Parathyroid adenoma (tissue), 2 donors: ENCODE data around the gene TMEM42.

Source experiments
- H2AFZ ChIP-seq: fragments of 300-600 bp; sonication (generic); one replicate; pipeline ENCODE4 v1.7.0; 2017; ENCODE audit warnings: antibody characterized with exemption, mild to moderate bottlenecking
- H3K27ac ChIP-seq: fragments of 300-600 bp; sonication (generic); one replicate; pipeline ENCODE4 v1.7.0; 2017
- H3K27me3 ChIP-seq: fragments of 300-600 bp; sonication (generic); one replicate; pipeline ENCODE4 v1.7.0; 2017; ENCODE audit warnings: low read length; ENCODE audit not compliant: control insufficient read depth, insufficient read depth
- H3K36me3 ChIP-seq: fragments of 300-600 bp; sonication (generic); one replicate; pipeline ENCODE4 v1.7.0; 2017; ENCODE audit warnings: low read length; ENCODE audit not compliant: control insufficient read depth, insufficient read depth
- H3K4me1 ChIP-seq: fragments of 300-600 bp; sonication (generic); one replicate; pipeline ENCODE4 v1.7.0; 2017; ENCODE audit warnings: control low read depth
- H3K4me2 ChIP-seq: fragments of 300-600 bp; sonication (generic); one replicate; pipeline ENCODE4 v1.7.0; 2017; ENCODE audit warnings: low read length
- H3K4me3 ChIP-seq: fragments of 300-600 bp; sonication (generic); one replicate; pipeline ENCODE4 v1.7.0; 2017; ENCODE audit warnings: low read depth, low read length
- H3K79me2 ChIP-seq: fragments of 300-600 bp; sonication (generic); one replicate; pipeline ENCODE4 v1.7.0; 2017; ENCODE audit warnings: control low read depth
- H3K9ac ChIP-seq: fragments of 300-600 bp; sonication (generic); one replicate; pipeline ENCODE4 v1.7.0; 2017; ENCODE audit warnings: mild to moderate bottlenecking
- H3K9me3 ChIP-seq: fragments of 300-600 bp; sonication (generic); one replicate; pipeline ENCODE4 v1.7.0; 2017; ENCODE audit warnings: low read length; ENCODE audit not compliant: control insufficient read depth
- TF ChIP-seq, protein P1 (sequence below): fragments of 300-600 bp; sonication (generic); IDR thresholded peaks from one replicate; pipeline ENCODE4 v1.7.0; 2017; ENCODE audit warnings: antibody characterized with exemption, mild to moderate bottlenecking
- donor health status: primary hyperparathyroidism.

TMEM42 gene

DNA sequence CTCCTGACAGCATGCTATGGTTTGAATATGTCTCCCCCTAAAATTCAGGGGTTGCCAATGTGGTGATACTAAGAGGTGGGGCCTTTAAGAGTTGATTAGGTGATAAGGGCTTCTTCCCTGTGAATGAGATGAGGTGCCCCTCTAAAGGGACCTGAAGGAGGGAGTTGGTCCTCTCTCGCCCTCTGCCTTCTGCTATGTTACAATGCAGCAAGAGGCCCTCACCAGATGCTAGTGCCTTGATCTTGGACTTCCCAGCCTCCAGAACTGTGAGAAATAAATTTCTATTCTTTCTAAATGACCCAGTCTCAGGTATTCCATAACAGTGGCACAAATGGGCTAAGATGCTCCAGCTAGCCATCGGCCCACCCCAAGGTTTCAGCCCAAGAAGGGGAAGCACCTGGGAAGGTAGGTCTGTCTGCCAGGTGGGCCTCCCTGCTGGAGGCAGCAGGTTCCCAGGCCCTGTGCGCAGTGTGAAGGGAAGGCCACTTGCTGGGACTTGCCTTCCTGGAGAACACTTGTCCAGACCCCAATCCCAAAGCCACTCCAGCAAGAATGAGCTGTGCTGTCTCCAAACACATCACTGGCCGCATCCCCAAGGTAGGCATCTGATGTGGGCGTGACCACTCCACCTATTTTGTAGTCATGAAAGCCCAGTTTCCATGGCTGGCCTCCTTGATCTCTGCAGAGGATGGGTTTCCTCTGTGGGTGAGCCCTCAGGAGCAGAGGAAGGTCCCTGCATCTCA lies 21.7 kb downstream of the TMEM42 start:
- Histone ChIP-seq H3K4me3 (no peak overlapping the region), H3K27ac (no peak overlapping the region), H3K9ac (no peak overlapping the region), H2AFZ (no peak overlapping the region), H3K36me3 (no peaks in the 10 kb centered on the region), H3K9me3 (no peaks in the 10 kb centered on the region), H3K4me2 (no peak overlapping the region), H3K4me1 (no peaks in the 10 kb centered on the region), H3K27me3 (no peaks in the 10 kb centered on the region), H3K79me2 (no peaks in the 10 kb centered on the region)
- TF ChIP-seq, protein P1, sequence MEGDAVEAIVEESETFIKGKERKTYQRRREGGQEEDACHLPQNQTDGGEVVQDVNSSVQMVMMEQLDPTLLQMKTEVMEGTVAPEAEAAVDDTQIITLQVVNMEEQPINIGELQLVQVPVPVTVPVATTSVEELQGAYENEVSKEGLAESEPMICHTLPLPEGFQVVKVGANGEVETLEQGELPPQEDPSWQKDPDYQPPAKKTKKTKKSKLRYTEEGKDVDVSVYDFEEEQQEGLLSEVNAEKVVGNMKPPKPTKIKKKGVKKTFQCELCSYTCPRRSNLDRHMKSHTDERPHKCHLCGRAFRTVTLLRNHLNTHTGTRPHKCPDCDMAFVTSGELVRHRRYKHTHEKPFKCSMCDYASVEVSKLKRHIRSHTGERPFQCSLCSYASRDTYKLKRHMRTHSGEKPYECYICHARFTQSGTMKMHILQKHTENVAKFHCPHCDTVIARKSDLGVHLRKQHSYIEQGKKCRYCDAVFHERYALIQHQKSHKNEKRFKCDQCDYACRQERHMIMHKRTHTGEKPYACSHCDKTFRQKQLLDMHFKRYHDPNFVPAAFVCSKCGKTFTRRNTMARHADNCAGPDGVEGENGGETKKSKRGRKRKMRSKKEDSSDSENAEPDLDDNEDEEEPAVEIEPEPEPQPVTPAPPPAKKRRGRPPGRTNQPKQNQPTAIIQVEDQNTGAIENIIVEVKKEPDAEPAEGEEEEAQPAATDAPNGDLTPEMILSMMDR: no peak

DNA sequence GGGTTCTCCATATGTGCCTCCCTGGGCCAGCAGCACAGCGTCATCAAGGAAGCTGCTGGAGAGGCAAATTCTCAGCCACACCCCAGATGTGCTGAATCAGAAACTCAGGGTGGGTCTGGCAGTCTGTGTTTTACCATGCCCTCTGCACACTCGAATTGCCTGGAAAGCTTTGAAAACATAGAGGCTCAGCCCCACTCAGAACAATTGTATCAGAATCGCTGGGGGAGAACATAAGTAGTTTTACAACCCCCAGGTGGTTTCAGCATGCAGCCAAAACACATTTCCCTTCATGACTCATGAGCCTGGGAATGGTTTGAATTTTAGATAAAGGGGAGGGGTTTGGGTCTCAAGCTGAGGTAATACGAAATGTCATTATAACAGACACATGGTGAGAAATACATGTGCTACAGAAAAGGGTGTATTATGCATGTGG lies 22.3 kb downstream of the TMEM42 start:
- Histone ChIP-seq H3K9me3 (no peaks in the 10 kb centered on the region), H3K9ac (no peak overlapping the region), H3K36me3 (no peaks in the 10 kb centered on the region), H3K27ac (no peak overlapping the region), H3K79me2 (no peaks in the 10 kb centered on the region), H3K27me3 (no peaks in the 10 kb centered on the region), H3K4me2 (no peak overlapping the region), H2AFZ (no peak overlapping the region), H3K4me1 (no peaks in the 10 kb centered on the region), H3K4me3 (no peak overlapping the region)
- TF ChIP-seq, protein P1: no peak

DNA sequence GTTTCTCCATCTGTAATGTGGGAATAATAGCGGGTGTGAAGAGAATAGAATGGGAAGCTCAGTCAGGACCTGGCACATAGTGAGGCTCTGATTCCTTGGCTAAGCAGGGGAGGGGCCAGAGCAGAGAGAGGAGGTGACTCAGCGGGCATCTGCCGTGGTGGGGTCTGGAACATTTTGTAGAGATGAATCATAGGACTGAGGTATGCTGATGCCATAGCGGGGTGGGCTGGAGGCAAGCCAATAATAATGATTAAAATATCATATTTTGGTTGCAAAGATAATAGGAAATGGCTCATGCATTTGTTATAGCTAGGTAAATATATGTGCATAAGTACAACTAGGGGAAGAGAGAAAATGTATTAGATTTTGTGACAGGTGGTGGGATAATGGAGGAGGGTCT lies 23.9 kb downstream of the TMEM42 start:
- no peak overlapping the region for H3K4me2 ChIP-seq
- H2AFZ ChIP-seq: no peak overlapping the region
- H3K27ac ChIP-seq: no peak overlapping the region
- H3K9me3 ChIP-seq: no peaks in the 10 kb centered on the region
- H3K4me3 ChIP-seq: no peak overlapping the region
- TF ChIP-seq, protein P1: no peak
- H3K36me3 ChIP-seq: no peaks in the 10 kb centered on the region
- no peaks in the 10 kb centered on the region for H3K27me3 ChIP-seq
- H3K79me2 ChIP-seq: no peaks in the 10 kb centered on the region
- H3K9ac ChIP-seq: no peak overlapping the region
- no peaks in the 10 kb centered on the region for H3K4me1 ChIP-seq

DNA sequence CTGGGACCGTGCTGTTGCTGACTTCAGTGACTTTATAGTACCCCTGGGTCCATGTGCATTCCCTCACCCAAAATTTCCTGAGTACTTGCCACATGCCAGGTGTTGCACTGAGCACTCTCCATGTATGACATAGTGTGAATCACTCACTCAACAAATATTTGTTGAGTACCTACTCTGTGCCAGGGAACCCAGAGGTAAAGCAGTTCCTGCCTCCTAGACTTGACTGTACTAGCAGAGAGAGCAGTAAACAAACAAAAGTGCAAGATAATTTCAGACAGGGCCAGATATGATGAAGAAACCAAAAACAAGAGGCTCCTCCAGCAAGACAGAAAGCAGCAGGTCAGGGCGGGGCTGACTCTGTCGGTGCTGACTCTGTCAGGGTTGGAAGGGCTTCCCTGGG lies 24.8 kb downstream of the TMEM42 start:
- no peaks in the 10 kb centered on the region for H3K4me1 ChIP-seq
- no peak overlapping the region for H3K4me2 ChIP-seq
- no peak overlapping the region for H3K9ac ChIP-seq
- TF ChIP-seq, protein P1: no peak
- no peaks in the 10 kb centered on the region for H3K79me2 ChIP-seq
- no peaks in the 10 kb centered on the region for H3K9me3 ChIP-seq
- H3K4me3 ChIP-seq: no peak overlapping the region
- H3K27me3 ChIP-seq: no peaks in the 10 kb centered on the region
- no peaks in the 10 kb centered on the region for H3K36me3 ChIP-seq
- no peak overlapping the region for H2AFZ ChIP-seq
- H3K27ac ChIP-seq: no peak overlapping the region

DNA sequence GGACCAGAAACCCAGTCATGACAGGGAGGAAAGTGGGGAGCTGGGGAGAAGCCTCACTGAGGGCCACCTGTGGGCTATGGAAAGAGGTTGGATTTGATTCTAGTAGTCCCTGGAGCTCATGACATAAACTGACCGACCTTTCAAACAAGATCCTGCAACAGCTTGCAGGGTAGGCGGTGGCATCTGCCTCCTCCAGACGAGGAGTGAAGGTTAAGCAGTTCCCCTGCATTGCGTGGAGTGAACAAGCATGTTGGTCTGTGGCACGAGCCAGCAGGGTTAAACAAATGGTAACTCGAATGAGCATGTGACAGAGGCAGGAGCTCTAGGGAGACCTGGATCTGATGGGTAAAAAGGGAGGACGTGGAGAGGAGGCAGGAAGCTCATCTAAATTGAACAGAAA lies 25.4 kb downstream of the TMEM42 start:
- H3K36me3 ChIP-seq: no peaks in the 10 kb centered on the region
- H3K9ac ChIP-seq: no peak overlapping the region
- H3K4me1 ChIP-seq: no peaks in the 10 kb centered on the region
- no peak overlapping the region for H3K27ac ChIP-seq
- no peaks in the 10 kb centered on the region for H3K9me3 ChIP-seq
- TF ChIP-seq, protein P1: no peak
- no peak overlapping the region for H3K4me3 ChIP-seq
- H3K27me3 ChIP-seq: no peaks in the 10 kb centered on the region
- H3K4me2 ChIP-seq: no peak overlapping the region
- H3K79me2 ChIP-seq: no peaks in the 10 kb centered on the region
- H2AFZ ChIP-seq: no peak overlapping the region
